GM18520 (cell line): ENCODE measurements around the gene MUTYH.
"Not testable (repeated sequence)": the region's sequence is repeated elsewhere in the genome, so short reads cannot be mapped to it uniquely, and the experiment has no call there.

Experiments used
- ATAC-seq: cut with Tn5 transposase; IDR thresholded peaks from one replicate; pipeline ENCODE4 v1.9.1; 2021; ENCODE audit not compliant: unreplicated experiment

The MUTYH gene

DNA sequence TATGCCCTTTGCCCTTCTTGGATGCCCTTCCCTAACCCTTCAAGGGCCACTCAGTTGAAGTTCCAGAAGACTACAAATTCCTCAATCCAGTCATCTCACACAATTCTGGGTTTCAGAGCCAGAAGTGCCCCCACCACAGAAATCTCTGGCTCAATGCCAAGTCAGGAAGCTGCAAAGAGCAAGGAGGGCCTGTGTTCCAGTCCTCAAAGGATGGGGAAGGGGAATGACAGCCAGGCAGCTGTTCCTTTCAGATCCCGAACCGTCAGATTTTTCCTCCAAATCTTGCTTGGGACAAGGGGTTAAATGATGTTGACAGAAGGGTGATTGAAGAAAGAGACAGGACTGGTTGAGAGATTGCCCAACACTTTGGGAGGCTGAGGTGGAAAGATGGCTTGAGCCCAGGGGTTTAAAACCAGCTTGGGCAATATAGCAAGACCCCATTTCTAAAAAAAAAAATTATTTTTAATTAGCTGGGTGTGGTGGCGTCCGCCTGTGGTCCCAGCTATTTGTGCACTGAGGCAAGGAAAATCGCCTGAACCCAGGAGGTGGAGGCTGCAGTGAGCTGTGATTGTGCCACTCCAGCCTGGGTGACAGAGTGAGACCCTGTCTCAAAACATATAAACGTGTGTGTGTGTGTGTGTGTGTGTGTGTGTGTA lies 14.3 kb downstream of the MUTYH start:
- no peak for ATAC-seq

DNA sequence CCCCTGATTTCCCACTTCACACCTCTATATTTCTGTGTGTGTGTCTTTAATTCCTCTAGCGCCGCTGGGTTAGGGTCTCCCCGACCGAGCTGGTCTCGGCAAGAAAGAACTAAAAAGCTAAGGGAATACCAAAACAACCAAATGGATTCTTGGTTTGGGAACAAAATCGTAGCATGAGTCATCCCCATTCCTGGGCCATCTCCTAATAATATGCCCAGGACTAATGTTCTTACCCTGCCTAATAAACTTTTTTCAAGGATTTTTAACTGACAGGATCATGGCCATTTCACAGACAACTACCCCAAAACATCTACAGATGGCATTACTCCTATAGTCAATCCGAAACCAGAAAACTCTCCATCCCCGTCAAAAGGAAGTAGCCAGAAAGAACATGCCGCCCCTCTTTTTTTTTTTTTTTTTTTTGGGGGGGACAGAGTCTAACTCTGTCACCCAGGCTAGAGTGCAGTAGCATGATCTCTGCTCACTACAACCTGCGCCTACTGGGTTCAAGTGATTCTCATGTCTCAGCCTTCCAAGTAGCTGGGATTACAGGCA lies 17.7 kb downstream of the MUTYH start:
- no peak for ATAC-seq

DNA sequence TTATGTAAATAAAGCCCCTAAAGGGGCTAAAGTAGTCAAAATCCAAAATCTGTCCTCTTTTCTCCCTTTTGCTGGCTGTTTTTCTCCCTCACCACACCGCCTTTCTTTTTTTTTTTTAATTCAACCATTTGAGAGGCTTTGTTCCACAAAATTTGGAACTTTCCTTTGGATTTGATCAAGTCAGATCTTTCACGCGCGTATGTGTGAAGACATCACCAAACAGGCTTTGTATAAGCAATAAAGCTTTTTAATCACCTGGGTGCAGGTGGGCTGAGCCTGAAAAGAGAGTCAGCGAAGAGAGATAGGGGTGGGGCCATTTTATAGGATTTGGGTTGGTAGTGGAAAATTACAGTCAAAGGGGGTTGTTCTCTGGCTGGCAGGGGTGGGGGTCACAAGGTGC lies 18.8 kb downstream of the MUTYH start:
- no peak for ATAC-seq

DNA sequence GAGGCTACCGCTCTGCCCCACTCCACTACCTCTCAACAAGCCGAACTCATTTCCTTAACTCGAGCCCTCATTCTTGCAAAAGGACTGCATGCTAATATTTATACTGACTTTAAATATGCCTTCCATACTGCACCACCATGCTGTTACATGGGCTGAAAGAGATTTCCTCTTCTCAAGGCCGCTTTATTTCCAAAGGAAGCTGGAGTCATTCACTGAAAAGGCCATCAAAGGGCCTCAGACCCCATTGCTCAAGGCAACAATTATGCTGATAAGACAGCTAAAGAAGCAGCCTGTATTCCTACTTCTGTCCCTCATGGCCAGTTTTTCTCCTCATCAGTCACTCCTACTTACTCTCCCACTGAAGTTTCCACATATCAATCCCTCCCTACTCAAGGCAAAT lies 20.5 kb downstream of the MUTYH start:
- no peak for ATAC-seq

DNA sequence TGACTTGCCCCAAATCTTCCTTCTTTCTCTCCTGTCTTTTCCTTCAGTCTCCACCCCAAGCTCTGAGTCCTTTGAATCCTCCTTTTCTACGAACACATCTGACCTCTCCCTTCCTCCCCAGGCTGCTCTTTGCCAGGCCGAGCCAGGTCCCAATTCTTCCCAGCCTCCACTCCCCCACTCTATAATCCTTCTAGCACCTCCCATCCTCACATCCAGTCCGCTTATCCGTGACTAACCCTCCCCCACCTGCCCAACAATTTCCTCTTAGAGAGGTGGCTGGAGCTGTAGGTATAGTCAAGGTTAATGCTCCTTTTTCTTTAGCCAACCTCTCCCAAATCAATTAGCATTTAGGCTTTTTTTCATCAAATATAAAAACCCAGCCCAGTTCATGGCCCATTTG lies 23.1 kb downstream of the MUTYH start:
- no peak for ATAC-seq

DNA sequence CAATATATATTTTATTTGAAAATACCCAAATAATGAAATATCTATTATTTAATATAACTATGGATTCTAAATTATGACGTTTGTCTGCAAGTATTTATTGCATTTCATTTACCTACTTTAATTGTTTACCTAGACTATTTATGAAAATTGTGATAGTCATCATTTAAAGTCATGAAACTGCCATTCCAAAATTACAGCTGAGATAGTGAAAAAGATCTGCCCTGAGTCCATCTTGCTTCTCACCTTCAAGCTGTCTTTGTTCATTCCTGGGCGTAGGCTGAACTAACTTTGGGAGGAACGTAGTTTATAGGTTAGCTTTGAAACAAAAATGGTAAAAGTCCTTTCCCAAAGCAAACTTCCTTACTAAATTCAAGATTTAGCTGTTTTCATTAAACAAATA lies 26.0 kb downstream of the MUTYH start:
- ATAC-seq, result no peak

DNA sequence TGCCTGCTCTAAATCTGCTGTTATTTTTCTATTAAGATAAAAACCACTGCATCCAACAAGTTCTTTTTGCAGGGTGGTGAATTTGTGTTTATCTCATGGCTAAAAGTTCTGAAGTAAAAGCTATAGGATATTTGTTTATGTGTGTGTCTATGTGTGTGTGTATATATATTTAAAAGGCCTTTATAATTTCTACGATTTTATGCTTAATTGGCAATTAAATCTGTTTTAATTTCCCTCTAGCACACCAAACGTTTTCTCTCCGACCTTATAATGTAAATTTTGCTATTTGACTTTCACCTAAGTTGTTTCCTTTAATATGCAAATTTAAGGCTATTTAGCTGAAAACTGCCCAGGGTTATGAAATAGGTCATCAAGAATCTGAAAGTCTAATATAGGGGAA lies 33.3 kb downstream of the MUTYH start:
- ATAC-seq, result no peak

DNA sequence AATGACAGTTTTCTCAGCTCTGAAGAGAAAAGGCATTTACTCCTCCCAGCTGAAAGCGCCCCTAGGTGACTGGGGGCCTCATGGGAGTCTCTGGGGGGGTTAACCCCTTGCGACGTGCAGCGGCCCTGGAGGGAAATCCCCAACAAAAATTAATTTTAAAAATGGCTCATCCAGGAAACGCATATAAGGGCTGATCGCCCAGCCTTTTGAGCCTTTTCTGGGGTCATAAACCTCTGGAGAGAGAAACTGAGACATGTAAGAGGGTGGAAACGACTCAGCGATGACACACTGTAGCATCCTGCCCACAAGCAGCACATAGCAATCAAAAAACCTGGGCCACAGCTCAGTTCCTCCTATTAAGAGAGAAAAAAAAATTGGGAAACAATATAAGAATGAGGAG lies 33.9 kb downstream of the MUTYH start:
- ATAC-seq, result no peak

DNA sequence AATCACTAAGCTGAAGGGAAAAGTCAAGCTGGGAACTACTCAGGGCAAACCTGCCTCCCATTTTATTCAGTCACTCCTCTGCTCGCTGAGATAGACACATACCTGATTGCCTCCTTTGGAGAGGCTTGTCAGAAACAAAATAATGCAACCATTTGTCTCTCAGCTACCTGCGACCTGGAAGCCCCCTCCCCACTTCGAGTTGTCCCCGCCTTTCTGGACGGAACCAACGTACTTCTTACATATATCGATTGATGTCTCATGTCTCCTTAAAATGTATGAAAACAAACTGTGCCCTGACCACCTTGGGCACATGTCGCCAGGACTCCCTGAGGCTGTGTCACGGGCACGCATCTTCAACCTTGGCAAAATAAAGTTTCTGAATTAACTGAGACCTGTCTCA lies 35.0 kb downstream of the MUTYH start:
- no peak for ATAC-seq

DNA sequence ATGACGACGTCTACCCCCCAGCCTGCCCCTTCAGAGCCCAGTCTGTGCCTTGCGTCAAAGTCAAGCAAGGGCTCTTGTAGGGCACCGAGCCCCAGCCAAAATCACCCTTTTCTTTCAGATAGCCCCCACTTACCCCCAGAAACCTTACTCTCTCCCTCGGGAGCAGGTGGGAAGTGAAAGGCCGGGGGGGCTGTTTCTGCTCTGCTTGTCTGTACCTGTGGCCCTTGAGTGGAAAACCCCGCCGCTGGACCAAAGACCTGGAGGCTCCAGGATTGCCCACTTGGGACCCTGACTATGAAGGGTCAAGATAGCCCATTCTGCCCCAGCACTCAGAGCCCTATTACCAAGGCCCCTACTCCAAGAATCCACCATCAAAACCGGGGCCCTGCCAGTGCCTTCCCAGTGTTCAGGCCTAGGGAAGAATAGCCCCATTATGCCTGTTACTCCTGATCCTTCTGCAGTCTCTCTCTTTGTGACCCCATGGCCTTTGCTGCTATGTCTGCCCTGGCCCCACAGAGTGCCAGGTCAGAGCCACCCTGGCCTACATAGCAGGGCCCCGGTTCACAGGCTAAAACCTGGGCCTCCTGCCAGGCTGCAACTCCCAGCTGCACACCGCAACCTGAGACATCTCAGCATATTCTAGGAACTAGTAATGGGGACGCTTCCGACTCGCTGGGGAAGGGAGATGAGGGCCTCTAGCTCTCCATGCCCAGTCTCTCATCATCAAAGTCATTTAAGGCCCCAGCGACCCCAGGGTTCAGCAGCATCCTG lies 35.7 kb downstream of the MUTYH start:
- no peak for ATAC-seq

DNA sequence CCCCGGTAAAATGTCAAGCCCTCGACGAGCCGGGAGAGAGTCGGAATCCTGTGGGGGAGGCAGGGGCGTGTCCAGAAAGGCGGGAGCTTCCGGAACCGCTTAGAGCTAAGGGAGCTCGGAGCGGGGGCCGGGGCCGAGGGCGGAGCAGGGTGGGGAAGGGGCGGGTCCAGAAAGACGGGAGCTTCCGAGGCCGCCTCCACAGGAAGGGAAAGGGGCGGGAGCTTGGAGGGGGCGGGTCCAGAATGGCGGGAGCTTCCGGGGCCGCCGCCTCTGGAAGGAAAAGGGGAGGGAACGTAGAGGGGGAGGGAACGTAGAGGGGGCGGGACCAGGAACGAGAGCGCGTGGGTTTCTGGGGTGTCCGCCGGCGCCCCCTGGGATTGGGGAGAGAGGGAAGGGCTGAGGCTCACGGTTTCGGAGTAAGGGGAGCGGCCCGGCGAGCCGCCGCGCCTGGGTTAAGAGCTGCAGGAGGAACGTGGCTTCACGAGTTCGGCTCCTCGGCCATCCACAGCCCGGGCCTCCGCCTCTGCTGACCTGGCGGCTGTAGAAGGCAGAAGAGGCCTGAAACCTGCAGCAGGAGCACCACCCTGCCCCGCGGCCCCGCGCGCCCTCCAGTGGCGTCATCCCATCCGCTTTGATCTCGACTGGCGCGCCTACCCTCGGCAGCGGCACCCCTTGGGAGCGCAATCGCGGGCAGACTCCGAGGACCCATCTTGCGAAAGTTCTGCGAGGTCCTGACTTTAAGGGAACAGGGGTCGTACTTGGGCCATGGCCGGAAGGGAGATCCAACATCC lies 36.5 kb downstream of the MUTYH start:
- ATAC-seq, result peak; percentile 52

DNA sequence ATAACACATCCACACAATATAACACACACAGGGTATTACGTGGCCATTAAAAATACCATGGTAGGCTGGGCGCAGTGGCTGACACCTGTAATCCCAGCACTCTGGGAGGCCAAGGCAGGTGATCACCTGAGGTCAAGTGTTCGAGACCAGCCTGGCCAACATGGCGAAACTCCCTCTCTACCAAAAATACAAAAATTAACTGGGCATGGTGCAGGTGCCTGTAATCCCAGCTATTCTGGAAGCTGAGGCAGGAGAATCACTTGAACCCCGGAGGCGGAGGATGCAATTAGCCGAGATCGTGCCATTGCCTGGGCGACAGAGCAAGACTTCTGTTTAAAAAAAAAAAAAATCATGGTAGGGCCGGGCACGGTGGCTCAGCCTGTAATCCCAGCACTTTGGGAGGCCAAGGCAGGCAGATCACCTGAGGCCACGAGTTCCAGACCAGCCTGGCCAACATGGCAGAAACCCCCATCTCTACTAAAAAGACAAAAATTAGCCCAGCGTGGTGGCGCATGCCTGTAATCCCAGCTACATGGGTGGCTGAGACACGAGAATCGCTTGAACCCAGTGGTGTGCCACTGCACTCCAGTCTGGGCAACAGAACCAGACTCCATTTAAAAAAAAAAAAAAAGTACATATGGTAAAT lies 37.6 kb downstream of the MUTYH start:
- no peak for ATAC-seq

DNA sequence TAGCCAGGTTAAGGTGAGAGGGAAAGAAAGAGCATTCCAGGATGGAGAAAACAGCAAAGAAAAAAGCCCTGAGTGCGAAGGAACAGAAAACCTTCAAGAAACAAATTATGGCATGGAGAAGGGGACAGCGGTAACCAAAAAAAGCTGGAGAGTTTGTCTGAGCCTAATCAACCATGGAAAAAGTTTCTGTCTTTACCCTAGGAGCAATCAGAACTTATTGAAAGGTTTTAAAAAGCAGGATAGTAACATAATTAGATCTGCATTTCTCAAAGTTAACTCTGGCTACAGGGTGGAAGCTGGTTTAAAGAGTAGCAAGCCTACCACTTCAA lies 39.6 kb downstream of the MUTYH start:
- no peak for ATAC-seq

DNA sequence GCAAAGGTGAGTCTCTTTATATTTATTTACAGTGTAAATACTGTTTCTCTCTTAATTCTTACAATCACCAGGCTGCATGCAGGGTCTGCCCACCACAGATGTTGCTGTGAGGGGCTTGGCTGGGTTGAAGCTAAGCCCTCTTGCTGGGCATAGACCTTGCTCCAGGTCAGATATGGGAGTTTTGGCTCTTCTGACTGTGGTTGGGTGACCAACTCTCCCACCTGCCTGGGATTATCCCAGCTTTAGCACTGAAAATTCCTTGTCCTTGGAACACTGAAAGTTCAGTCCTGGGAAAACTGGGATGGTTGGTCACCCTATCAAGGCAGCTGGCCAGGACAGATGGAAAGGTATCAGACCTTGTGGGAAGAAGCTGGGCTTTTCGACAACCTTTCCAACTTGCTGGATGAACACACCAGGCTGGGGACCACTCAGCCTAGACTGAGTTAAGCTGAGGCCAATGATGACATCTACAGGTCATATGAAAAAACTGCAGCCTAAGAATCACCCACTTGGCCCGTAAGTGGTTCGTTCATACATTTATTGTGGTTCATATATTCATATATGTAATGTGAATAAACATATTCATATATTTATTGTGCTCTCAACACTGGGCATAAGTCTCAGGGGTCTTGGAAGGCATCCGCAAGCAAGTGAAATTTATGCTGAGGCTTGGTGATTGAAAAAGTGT lies 40.1 kb downstream of the MUTYH start:
- ATAC-seq, result no peak

DNA sequence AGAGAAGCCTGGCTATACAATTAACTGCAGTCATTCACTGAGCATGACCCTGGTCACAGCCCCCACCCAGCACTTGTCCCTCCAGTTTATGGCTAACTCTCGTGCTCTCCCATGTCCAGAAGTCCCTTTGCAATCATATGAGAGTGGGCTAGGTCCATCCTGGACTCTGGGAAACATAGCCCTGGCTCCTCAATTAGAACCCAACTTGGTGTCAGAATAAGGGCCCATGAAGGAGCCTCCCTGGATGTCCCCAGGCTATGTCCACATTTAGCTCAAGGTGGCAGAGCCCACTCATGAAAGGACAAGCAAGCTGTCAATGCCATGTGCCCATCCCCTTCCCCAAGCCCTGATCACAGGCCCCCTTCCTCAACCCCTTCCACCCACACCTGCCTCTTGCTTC lies 40.9 kb downstream of the MUTYH start:
- no peak for ATAC-seq

DNA sequence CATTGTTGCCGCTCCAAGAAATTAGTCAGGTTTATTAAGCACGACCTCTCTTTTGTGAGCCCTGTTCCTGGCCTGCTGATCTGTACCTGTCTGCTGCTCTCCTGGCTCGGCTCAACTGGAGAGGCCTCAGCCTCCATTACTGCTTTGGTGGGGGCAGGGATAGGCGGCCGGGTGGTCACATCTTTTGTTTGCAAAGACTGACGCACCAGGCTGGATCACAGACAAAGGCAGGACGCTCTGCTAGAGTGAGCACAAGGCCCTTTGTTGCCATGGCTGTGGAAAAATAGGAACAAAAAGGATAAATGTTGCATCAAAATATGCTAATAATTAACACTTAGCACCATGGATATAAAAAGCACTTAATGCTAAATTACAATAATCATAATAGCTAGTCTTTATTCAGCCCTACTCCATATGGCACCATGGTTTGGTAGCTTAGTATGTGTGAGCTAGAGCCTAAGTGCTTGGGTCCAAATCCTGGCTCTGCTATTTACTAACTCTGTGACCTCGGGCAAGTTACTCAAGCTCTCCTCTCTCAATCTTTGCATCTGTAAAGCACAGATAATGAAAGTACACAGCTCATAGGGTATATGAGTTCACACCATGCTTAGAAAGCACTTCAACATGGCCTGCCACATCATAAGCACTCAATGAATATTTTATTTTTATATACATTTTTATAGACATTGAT lies 42.4 kb downstream of the MUTYH start:
- ATAC-seq, result no peak

DNA sequence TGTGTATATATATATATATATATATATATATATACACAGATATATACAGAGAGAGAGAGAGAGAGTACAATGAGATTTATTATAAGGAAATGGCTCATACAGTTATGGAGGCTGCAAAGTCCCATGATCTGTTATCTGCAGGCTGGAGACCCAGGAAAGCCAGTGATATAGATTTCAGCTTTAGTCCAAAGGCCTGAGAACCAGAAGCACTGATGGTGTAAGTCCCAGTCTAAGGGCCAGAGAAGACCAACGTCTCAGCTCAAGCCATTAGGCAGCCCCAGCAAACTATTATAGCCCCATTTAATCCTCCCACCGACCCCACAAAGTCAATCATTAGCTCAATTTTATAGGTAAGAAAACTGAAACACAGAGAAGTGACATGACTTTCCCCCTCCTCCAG lies 48.5 kb downstream of the MUTYH start:
- ATAC-seq, result no peak

DNA sequence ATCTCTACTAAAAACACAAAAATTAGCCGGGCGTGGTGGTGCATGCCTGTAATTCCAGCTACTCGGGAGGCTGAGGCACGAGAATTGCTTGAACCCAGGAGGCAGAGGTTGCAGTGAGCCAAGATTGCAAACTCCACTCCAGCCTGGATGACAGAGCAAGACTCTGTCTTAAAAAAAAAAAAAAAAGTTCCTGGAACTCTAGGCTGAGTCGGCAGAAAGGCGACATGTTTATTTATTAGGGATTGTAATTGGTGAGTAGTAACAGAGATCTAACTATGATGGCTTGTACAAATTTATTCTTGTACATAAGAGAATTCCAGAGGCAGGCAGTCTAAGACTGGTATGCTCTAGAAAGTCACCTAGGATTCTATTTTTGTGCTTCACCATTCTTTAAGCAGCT lies 49.2 kb downstream of the MUTYH start:
- not testable (repeated sequence) for ATAC-seq

DNA sequence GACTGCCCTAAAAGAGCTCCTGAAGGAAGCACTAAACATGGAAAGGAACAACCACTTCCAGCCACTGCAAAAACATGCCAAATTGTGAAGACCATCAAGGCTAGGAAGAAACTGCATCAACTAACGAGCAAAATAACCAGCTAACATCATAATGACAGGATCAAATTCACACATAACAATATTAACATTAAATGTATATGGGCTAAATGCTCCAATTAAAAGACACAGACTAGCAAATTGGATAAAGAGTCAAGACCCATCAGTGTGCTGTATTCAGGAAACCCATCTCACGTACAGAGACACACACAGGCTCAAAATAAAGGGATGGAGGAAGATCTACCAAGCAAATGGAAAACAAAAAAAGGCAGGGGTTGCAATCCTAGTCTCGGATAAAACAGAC lies 53.7 kb downstream of the MUTYH start:
- not testable (repeated sequence) for ATAC-seq

DNA sequence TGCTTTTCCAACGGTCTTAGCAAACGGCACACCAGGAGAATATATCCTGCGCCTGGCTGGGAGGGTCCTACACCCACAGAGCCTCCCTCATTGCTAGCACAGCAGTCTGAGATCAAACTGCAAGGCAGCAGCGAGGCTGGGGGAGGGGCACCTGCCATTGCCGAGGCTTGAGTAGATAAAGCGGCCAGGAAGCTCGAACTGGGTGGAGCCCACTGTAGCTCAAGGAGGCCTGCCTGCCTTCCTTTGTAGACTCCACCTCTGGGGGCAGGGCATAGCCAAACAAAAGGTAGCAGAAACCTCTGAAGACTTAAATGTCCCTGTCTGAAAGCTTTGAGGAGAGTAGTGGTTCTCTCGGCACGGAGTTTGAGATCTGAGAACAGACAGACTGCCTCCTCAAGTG lies 55.4 kb downstream of the MUTYH start:
- not testable (repeated sequence) for ATAC-seq
